GM18909 (cell line): ENCODE measurements around the gene ZNF816.
"Not testable (repeated sequence)": the region's sequence is repeated elsewhere in the genome, so short reads cannot be mapped to it uniquely, and the experiment has no call there.

ENCODE experiments used
- ATAC-seq: cut with Tn5 transposase; IDR thresholded peaks from one replicate; pipeline ENCODE4 v1.9.1; 2021; ENCODE audit warnings: mild to moderate bottlenecking; ENCODE audit not compliant: unreplicated experiment, poor library complexity

ZNF816 gene

GRCh38 chr19:52962394-52963246 is at the start of gene ZNF816:
Gene ZNF816, minus strand, starts transcription at chr19:52962881. Its CDS starts 6,792 bp downstream, at chr19:52956089.
- ATAC-seq = peak; percentile 95

- no peak for ATAC-seq
Measured at GRCh38 chr19:53012006-53012405, 49.3 kb upstream of the ZNF816 start.

GRCh38 chr19:53010494-53010893 is 47.8 kb upstream of the ZNF816 start:
- ATAC-seq = no peak

DNA sequence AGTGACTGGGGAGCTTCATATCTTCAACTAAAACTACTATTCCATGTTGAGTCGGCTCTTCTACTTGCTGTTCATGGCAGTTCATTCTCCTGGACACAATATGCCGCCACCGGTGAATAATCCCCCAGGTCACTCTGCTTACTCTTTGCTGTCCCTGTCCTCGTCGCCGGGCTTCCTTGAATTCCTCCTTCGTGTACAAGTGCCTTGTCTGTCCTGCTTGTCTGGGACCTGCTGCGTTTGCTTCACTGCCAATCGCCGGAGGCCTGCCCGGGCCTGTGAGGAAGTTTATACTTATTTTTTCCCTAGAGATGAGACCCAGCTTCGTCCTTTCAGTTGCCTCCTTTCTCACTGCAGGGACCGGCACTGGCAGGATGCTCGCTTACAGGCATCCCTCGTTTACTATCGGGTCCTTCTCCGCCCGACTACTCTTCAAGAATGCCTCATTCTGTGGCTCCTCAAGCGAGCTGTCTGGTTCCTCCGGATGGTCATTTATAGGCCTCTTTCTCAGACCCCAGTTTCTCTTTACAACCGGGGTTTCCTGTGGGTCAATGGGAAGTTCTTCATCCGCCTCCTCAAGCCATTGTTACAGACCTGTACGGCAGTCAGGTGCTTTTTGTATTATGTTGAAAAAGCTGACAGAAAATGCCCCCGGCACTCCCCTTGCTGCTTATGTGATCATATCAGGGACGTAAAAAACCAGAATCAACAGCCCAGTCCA is 45.5 kb upstream of the ZNF816 start:
- ATAC-seq = no peak

GRCh38 chr19:53007606-53008005 is 44.9 kb upstream of the ZNF816 start:
- no peak for ATAC-seq

- ATAC-seq = no peak
Measured at GRCh38 chr19:53007200-53007599, 44.5 kb upstream of the ZNF816 start.

DNA sequence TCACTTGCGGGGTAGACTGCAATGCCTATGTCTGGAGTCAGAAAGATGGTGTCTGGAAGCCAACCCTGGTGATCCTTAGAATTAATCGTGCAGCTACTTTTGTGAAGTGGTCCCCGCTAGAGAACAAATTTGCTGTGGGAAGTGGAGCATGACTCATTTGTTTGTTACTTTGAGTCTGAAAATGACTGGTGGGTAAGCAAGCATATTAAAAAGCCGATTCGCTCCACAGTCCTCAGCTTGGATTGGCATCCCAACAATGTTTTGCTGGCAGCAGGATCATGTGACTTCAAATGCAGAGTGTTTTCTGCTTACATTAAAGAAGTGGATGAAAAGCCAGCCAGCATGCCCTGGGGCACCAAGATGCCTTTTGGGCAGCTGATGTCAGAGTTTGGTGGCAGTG is 41.6 kb upstream of the ZNF816 start:
- ATAC-seq = no peak

DNA sequence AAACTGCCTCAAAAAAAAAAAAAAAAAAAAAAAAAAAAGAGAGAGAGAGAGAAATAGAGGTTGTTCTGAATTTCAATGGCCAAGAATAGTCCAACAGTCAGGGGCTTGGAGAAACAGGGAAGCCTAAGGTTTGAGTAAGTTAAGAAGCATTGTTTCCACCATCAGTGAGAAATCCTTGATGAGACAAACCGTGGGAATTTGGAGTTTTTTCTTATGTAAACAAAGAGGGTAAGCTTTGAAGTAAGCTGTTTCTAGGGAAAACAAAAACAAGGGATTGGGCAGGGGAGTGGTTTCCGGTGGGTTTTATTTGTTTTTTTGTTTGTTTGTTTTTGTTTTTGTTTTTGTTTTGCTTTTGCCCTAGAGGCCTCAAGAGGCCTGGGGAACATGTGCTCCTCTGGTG is 39.8 kb upstream of the ZNF816 start:
- ATAC-seq = no peak

DNA sequence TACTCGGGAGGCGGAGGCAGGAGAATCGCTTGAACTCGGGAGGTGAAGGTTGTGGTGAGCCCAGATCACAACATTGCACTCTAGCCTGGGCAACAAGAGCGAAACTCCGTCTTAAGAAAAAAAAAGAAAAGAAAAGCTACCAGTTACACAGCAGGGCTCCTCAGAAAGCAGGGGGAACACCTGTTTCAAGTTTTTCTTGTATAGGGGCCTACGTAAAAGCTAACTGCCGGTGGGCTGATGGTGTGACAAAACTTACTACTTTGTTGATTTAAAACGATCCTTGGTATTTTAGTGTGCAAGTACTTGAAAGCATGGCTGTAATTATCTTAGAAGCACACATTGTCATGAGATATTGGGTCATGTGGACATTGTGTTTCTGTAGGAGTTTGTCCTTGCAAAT is 35.3 kb upstream of the ZNF816 start:
- ATAC-seq = no peak

DNA sequence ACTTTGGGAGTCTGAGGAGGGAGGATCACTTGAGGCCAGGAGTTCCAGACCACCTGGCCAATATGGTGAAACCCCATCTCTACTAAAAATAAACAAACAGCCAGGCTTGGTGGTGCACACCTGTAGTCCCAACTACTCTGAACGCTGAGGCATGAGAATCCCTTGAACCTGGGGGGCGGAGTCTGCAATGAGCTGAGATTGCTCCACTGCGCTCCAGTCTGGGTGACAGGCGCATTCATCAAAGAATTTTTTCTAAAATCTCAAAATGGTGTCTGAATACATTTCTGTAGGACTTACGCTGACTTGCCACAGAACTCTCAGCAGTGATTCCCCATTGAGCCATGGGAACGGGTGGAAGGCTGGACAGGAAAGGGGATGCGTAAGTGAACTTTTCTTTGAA is 33.0 kb upstream of the ZNF816 start:
- no peak for ATAC-seq

GRCh38 chr19:52993342-52994178 is 30.9 kb upstream of the ZNF816 start:
- ATAC-seq = no peak

- no peak for ATAC-seq
Measured at GRCh38 chr19:52992109-52993004, 29.7 kb upstream of the ZNF816 start.

DNA sequence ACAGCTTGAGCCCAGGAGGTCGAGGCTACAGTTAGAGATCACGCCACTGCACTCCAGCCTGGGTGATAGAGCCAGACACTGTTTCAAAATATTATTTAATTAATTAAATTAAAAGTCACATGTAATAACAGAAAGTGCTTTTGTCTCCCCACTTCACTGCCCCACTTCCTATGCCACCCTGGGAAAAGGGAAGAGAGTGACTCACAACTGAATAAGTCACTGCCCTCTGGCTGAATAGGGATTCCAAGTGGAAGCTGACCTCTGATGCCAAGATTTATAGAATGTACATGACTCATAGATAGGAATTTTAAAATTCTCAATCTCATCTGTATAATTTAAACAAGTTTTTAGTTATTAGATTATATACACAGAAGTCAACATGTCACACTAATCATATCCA is 28.8 kb upstream of the ZNF816 start:
- ATAC-seq = no peak

- no peak for ATAC-seq
Measured at GRCh38 chr19:52990759-52991418, 28.2 kb upstream of the ZNF816 start.

DNA sequence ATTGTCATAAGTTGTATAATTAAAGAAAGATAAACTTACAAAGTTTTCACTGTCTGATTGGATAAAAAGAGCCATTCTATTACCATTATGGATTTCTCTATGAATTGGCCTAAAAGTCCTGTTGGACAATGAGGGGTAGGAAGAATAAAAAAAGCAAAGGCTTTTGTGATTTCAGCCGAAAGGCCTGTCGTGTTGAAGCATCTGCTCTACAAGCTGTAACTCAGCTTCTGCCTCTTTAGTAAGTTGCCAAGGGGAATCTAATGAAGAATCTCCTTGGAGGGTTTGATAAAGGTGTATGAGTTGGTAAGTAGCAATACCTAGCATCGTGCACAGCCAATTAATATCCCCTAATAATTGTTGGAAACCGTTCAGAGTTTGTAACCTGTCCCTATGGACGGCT is 25.8 kb upstream of the ZNF816 start:
- no peak for ATAC-seq

DNA sequence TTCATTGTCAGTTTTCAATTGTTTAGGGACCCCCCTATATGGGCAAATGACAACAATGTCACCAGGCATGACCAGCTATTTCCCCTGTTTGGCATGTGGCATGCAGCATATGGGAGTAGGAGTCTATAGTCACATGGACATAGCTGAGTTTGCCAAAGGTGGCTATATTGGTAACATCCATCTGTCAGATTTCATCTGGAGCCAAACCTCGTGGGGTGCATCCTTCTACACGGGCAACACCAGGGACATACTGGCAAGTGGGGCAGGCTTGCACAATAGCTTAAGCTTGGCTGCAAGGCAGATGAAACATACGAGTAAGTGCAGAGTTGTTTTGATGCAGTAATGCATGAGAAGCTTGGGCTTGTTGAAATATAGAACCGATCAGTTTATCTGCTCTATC is 24.5 kb upstream of the ZNF816 start:
- no peak for ATAC-seq

GRCh38 chr19:52983167-52983566 is 20.5 kb upstream of the ZNF816 start:
- ATAC-seq = not testable (repeated sequence)

DNA sequence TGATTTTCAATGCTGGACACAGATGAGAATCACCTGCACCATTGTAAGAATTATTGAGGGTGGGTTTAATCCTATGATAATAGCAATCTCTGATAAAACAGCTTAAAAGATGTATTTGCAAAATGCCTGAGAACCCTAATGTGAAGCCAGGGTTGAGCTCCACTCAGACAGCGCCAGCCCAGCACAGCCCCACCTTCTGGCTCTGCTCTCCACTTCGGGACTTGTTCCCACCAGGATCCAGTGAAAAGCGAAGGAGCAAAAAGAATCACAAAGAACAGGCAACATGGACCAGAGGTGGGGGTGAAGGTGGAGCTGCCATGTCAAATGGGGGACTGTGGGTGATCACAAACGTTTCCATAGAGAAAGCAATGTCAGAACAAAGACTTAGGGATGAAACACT is 18.6 kb upstream of the ZNF816 start:
- ATAC-seq = no peak

GRCh38 chr19:52967772-52968171 is 5.1 kb upstream of the ZNF816 start:
- ATAC-seq = no peak
